ENCODE measurements around the gene HOXA13. TPM values are rescaled to one million over a fixed set of nuclear protein-coding genes. Genes with fewer than 3 reads are reported as not detected.
A peak's percentile ranks its signal among the peaks of the same experiment; 100 is the strongest.

HOXA13 gene
- total RNA-seq, 1 experiment from 2014 or later = 0.35 TPM

GRCh38 chr7:27184337-27185012 lies 15.4 kb downstream of the HOXA13 start:
- H3K4me3 ChIP-seq = peak overlapping the region; percentile 86
- POLR2A ChIA-PET (ENCODE audit: unreplicated experiment) = no interaction called here
- no peaks in the 10 kb centered on the region for H3K9me3 ChIP-seq (ENCODE audit: insufficient read depth, low read depth)
- TF ChIP-seq EZH2 (IDR thresholded peaks at IDR 0.05; ENCODE audit: low read depth) (no peak), CTCF (conservative IDR thresholded peaks at IDR 0.05) (no peak)
- H3K27me3 ChIP-seq (ENCODE audit: insufficient read depth, low read depth) = no peaks in the 10 kb centered on the region
- no peaks in the 10 kb centered on the region for H3K79me2 ChIP-seq (ENCODE audit: low read depth)
- no peaks in the 10 kb centered on the region for H3K9me2 ChIP-seq (ENCODE audit: insufficient read depth)
- DNase-seq = peak; percentile 52 to 54
- H3K4me1 ChIP-seq (replicated peaks; ENCODE audit: insufficient read depth) = peaks cover 12% of the 10 kb centered on the region
- H3F3A ChIP-seq (ENCODE audit: insufficient read depth, low read depth) = peaks cover 26% of the 10 kb centered on the region
- H4K20me1 ChIP-seq (ENCODE audit: insufficient read depth) = no peaks in the 10 kb centered on the region
- H3K36me3 ChIP-seq (ENCODE audit: low read depth) = no peaks in the 10 kb centered on the region
- H3K27ac ChIP-seq = no peak overlapping the region
- peak overlapping the region; percentile 100 for H2AFZ ChIP-seq
- intact Hi-C loops (cut with micrococcal nuclease; ENCODE audit: unreplicated experiment) = loop anchor here (5.0 kb wide), 1 partner anchor 1292 kb away; no protein-coding TSS in a partner anchor
- CTCF ChIA-PET = interaction anchor here (0.6 to 0.8 kb wide), 2 partner anchors 14 to 133 kb away, joined by 3 read pairs; no protein-coding TSS in a partner anchor
- peak overlapping the region; percentile 94 for H3K4me2 ChIP-seq
- BruUV-seq (replicated peaks) = TSS peak; percentile 50

GRCh38 chr7:27183682-27184336 lies 16.1 kb downstream of the HOXA13 start:
- Histone ChIP-seq H3K36me3 (ENCODE audit: low read depth) (no peaks in the 10 kb centered on the region), H3F3A (ENCODE audit: insufficient read depth, low read depth) (peaks cover 26% of the 10 kb centered on the region), H3K27ac (no peak overlapping the region), H2AFZ (peak overlapping the region; percentile 100), H3K27me3 (ENCODE audit: insufficient read depth, low read depth) (no peaks in the 10 kb centered on the region), H3K79me2 (ENCODE audit: low read depth) (no peaks in the 10 kb centered on the region), H4K20me1 (ENCODE audit: insufficient read depth) (no peaks in the 10 kb centered on the region), H3K4me1 (replicated peaks; ENCODE audit: insufficient read depth) (peaks cover 12% of the 10 kb centered on the region), H3K4me2 (peak overlapping the region; percentile 94), H3K9me3 (ENCODE audit: insufficient read depth, low read depth) (no peaks in the 10 kb centered on the region), H3K9me2 (ENCODE audit: insufficient read depth) (no peaks in the 10 kb centered on the region), H3K4me3 (peak overlapping the region; percentile 86)
- BruUV-seq (replicated peaks) = no TSS peak
- DNase-seq = no peak
- intact Hi-C loops (cut with micrococcal nuclease; ENCODE audit: unreplicated experiment) = loop anchor here (5.0 kb wide), 1 partner anchor 1292 kb away; no protein-coding TSS in a partner anchor
- POLR2A ChIA-PET (ENCODE audit: unreplicated experiment) = interaction anchor here (0.7 kb wide), 1 partner anchor 262 kb away, joined by 6 read pairs; no protein-coding TSS in a partner anchor
- CTCF ChIA-PET = interaction anchor here (0.6 kb wide), 1 partner anchor 537 kb away, joined by 3 read pairs; no protein-coding TSS in a partner anchor
- TF ChIP-seq CTCF (conservative IDR thresholded peaks at IDR 0.05) = no peak
- TF ChIP-seq EZH2 (IDR thresholded peaks at IDR 0.05; ENCODE audit: low read depth) = no peak

- H3K27ac ChIP-seq = no peak overlapping the region
- no peaks in the 10 kb centered on the region for H3K9me2 ChIP-seq (ENCODE audit: insufficient read depth)
- H3K36me3 ChIP-seq (ENCODE audit: low read depth) = no peaks in the 10 kb centered on the region
- H3K27me3 ChIP-seq (ENCODE audit: insufficient read depth, low read depth) = no peaks in the 10 kb centered on the region
- H3K79me2 ChIP-seq (ENCODE audit: low read depth) = no peaks in the 10 kb centered on the region
- TF ChIP-seq EZH2 (IDR thresholded peaks at IDR 0.05; ENCODE audit: low read depth) (no peak), CTCF (conservative IDR thresholded peaks at IDR 0.05) (no peak)
- peak overlapping the region; percentile 94 for H3K4me2 ChIP-seq
- ChIA-PET CTCF (interaction anchor here (0.6 kb wide), 1 partner anchor 536 kb away, joined by 3 read pairs; no protein-coding TSS in a partner anchor), POLR2A (ENCODE audit: unreplicated experiment) (interaction anchor here (0.7 kb wide), 1 partner anchor 262 kb away, joined by 6 read pairs; no protein-coding TSS in a partner anchor)
- H4K20me1 ChIP-seq (ENCODE audit: insufficient read depth) = no peaks in the 10 kb centered on the region
- no peaks in the 10 kb centered on the region for H3K9me3 ChIP-seq (ENCODE audit: insufficient read depth, low read depth)
- H3K4me3 ChIP-seq = peak overlapping the region; percentile 86
- intact Hi-C loops (cut with micrococcal nuclease; ENCODE audit: unreplicated experiment) = loop anchor here (5.0 kb wide), 1 partner anchor 1291 kb away; no protein-coding TSS in a partner anchor
- DNase-seq = no peak
- no TSS peak for BruUV-seq (replicated peaks)
- peaks cover 12% of the 10 kb centered on the region for H3K4me1 ChIP-seq (replicated peaks; ENCODE audit: insufficient read depth)
- peaks cover 34% of the 10 kb centered on the region for H3F3A ChIP-seq (ENCODE audit: insufficient read depth, low read depth)
- peak overlapping the region; percentile 100 for H2AFZ ChIP-seq
These were observed 16.8 kb downstream of the HOXA13 start for GRCh38 chr7:27182861-27183681.
